RWPE1 (cell line): ENCODE results near the gene EIF5.

Experiments
- CTCF ChIA-PET: fragments of 350-600 bp; sonication (Branson Sonifier 250); formaldehyde crosslinking; extraction: SDS; loops from one replicate; lab custom pipeline; 2021; lab: Yijun Ruan, JAX
- POLR2A ChIA-PET: fragments of 400-600 bp; formaldehyde crosslinking; extraction: SDS; loops from one replicate; lab custom pipeline; 2020; ENCODE audit warnings: antibody characterized with exemption; ENCODE audit not compliant: low non-redundant PET; lab: Yijun Ruan, JAX
- DNase-seq: peaks from one replicate; pipeline ENCODE4 v3.0.0; 2012; ENCODE audit warnings: low spot score
- H3K27ac ChIP-seq: fragments of 450-650 bp; 2 replicates; pipeline ENCODE4 v1.5.1; 2017
- CTCF ChIP-seq: fragments of 450-650 bp; conservative IDR thresholded peaks from 2 replicates; pipeline ENCODE4 v1.5.1; 2017; ENCODE audit warnings: low read depth, mild to moderate bottlenecking

EIF5 gene

GRCh38 chr14:103388664-103389063 lies 54.6 kb downstream of the EIF5 start:
- POLR2A ChIA-PET: no interaction called here
- CTCF ChIA-PET: interaction anchor here (0.7 kb wide), 1 partner anchor 9 kb away, joined by 3 read pairs; no protein-coding TSS in a partner anchor
- TF ChIP-seq CTCF: no peak
- H3K27ac ChIP-seq: peak overlapping the region; percentile 68
- DNase-seq: no peak

DNA sequence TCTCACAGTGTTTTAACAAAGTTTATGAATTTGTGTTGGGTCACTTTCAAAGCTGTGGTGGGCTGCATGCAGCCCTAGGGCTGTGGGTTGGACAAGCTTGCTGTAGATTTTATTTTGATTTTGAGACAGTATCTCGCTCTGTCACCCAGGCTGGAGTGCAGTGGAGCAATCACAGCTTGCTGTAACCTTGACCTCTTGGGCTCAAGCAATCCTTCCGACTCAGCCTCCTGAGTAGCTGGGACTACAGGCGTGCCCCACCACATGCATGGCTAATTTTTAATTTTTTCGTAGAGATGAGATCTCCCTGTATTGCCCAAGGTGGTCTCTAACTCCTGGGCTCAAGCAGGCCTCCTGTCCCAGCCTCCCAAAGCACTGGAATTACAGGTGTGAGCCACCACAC lies 56.6 kb downstream of the EIF5 start:
- TF ChIP-seq CTCF: no peak
- POLR2A ChIA-PET: no interaction called here
- DNase-seq: no peak
- H3K27ac ChIP-seq: peak overlapping the region; percentile 68
- CTCF ChIA-PET: interaction anchor here (0.6 to 1.6 kb wide), 17 partner anchors 9 to 364 kb away, joined by 3 to 7 read pairs (median 4); partner anchors contain the start of gene EIF5

- peak overlapping the region; percentile 68 for H3K27ac ChIP-seq
- POLR2A ChIA-PET: interaction anchor here (0.6 to 0.7 kb wide), 2 partner anchors 46 to 56 kb away, joined by 3 to 7 read pairs; no protein-coding TSS in a partner anchor
- peak; percentile 86 for TF ChIP-seq CTCF
- peak; percentile 38 for DNase-seq
- CTCF ChIA-PET: interaction anchor here (0.5 to 1.6 kb wide), 17 partner anchors 8 to 281 kb away, joined by 3 to 7 read pairs (median 4); partner anchors contain the start of gene EIF5
Measured at GRCh38 chr14:103391048-103391447, 57.0 kb downstream of the EIF5 start.

DNA sequence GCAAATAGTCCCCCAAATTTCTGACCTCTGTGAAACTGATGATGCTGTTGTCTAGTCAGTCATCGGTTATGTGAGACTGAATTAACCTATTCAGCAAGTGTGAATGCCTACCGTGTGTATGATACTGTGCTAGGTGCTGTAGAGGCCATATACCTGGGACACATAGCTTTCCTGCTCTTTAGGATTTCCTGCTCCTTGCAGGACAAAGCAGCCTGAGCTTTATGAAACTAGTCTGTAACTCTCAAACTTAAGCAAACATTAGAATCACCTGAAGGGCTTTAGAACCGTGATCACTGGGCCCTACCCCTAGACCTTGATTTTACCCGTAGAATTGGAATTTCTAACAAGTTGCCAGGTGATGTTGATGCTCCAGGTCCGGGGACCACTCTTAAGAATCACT lies 58.1 kb downstream of the EIF5 start:
- CTCF ChIA-PET: interaction anchor here (0.6 to 0.9 kb wide), 2 partner anchors 27 to 55 kb away, joined by 3 to 5 read pairs; no protein-coding TSS in a partner anchor
- POLR2A ChIA-PET: no interaction called here

GRCh38 chr14:103392572-103392971 lies 58.5 kb downstream of the EIF5 start:
- CTCF ChIA-PET: interaction anchor here (0.6 to 0.9 kb wide), 2 partner anchors 27 to 318 kb away, joined by 3 to 5 read pairs; no protein-coding TSS in a partner anchor
- POLR2A ChIA-PET: no interaction called here
- H3K27ac ChIP-seq: peak overlapping the region; percentile 45
- no peak for DNase-seq
- no peak for TF ChIP-seq CTCF

More for the DNA sequence above, 58.1 kb downstream of the EIF5 start:
- no peak for TF ChIP-seq CTCF
- H3K27ac ChIP-seq: no peak overlapping the region
- no peak for DNase-seq

DNA sequence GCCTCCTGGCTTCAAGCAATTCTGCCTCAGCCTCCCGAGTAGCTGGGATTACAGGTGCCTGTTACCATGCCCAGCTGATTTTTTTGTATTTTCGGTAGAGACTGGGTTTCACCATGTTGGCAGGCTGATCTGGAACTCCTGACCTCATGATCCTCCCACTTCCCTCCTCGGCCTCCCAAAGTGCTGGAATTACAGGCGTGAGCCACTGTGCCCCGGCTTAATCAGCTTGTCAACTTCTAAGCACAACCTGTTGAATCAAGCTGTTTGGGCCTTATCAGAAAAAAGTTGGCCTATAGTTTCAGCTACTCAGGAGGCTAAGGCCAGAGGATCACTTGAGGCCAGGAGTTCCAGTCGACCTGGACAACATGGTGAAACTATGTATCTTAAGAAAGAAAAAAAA lies 59.0 kb downstream of the EIF5 start:
- no peak for TF ChIP-seq CTCF
- ChIA-PET POLR2A (no interaction called here), CTCF (interaction anchor here (0.6 to 0.9 kb wide), 4 partner anchors 26 to 476 kb away, joined by 3 to 7 read pairs (median 5); no protein-coding TSS in a partner anchor)
- no peak for DNase-seq
- H3K27ac ChIP-seq: peak overlapping the region; percentile 45
